ENCODE results near the gene WBP2. TPM values are rescaled to one million over a fixed set of nuclear protein-coding genes. Genes with fewer than 3 reads are reported as not detected.

Gene WBP2
- total and polyA plus RNA-seq, 2 of the 13 experiments (the other 11 are each of a cell fraction or from before 2014, with no cell fraction given), result 29.2 to 29.5 TPM

- TF ChIP-seq ZNF773 (CRISPR knock-in tag; IDR thresholded peaks at IDR 0.05; ENCODE audit: borderline replicate concordance), result no peak
- TF ChIP-seq SPEN (CRISPR knock-in tag; IDR thresholded peaks at IDR 0.05; ENCODE audit: low read depth), result no peak; the same call in none of the 2 replicates
- TF ChIP-seq ZNF432 (CRISPR knock-in tag; IDR thresholded peaks at IDR 0.05; ENCODE audit: borderline replicate concordance), result no peak
- TF ChIP-seq, protein P1, sequence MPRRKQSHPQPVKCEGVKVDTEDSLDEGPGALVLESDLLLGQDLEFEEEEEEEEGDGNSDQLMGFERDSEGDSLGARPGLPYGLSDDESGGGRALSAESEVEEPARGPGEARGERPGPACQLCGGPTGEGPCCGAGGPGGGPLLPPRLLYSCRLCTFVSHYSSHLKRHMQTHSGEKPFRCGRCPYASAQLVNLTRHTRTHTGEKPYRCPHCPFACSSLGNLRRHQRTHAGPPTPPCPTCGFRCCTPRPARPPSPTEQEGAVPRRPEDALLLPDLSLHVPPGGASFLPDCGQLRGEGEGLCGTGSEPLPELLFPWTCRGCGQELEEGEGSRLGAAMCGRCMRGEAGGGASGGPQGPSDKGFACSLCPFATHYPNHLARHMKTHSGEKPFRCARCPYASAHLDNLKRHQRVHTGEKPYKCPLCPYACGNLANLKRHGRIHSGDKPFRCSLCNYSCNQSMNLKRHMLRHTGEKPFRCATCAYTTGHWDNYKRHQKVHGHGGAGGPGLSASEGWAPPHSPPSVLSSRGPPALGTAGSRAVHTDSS (CRISPR knock-in tag; conservative IDR thresholded peaks at IDR 0.05), result no peak
- TF ChIP-seq ESRRA (CRISPR knock-in tag; IDR thresholded peaks at IDR 0.05; ENCODE audit: low read depth), result no peak
- TF ChIP-seq NCOR1 (IDR thresholded peaks at IDR 0.05; ENCODE audit: borderline replicate concordance, low read length), result no peak
- no peak for TF ChIP-seq HNRNPUL1 (IDR thresholded peaks at IDR 0.05; ENCODE audit: low read depth, low read length)
- TF ChIP-seq, protein P2, sequence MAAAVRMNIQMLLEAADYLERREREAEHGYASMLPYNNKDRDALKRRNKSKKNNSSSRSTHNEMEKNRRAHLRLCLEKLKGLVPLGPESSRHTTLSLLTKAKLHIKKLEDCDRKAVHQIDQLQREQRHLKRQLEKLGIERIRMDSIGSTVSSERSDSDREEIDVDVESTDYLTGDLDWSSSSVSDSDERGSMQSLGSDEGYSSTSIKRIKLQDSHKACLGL (CRISPR knock-in tag; IDR thresholded peaks at IDR 0.05), result no peak
- TF ChIP-seq, protein P3, sequence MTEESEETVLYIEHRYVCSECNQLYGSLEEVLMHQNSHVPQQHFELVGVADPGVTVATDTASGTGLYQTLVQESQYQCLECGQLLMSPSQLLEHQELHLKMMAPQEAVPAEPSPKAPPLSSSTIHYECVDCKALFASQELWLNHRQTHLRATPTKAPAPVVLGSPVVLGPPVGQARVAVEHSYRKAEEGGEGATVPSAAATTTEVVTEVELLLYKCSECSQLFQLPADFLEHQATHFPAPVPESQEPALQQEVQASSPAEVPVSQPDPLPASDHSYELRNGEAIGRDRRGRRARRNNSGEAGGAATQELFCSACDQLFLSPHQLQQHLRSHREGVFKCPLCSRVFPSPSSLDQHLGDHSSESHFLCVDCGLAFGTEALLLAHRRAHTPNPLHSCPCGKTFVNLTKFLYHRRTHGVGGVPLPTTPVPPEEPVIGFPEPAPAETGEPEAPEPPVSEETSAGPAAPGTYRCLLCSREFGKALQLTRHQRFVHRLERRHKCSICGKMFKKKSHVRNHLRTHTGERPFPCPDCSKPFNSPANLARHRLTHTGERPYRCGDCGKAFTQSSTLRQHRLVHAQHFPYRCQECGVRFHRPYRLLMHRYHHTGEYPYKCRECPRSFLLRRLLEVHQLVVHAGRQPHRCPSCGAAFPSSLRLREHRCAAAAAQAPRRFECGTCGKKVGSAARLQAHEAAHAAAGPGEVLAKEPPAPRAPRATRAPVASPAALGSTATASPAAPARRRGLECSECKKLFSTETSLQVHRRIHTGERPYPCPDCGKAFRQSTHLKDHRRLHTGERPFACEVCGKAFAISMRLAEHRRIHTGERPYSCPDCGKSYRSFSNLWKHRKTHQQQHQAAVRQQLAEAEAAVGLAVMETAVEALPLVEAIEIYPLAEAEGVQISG (CRISPR knock-in tag; IDR thresholded peaks at IDR 0.05), result peak; percentile 28; the same call in 1 of the 2 replicates
- no peak for TF ChIP-seq RFX3 (CRISPR knock-in tag; IDR thresholded peaks at IDR 0.05)
- no peak for TF ChIP-seq ZSCAN30 (CRISPR knock-in tag; IDR thresholded peaks at IDR 0.05)
- no peak for TF ChIP-seq SMC3 (IDR thresholded peaks at IDR 0.05; ENCODE audit: low read length)
- no peak for TF ChIP-seq PTBP1 (IDR thresholded peaks at IDR 0.05; ENCODE audit: low read depth, low read length, poor library complexity, severe bottlenecking)
- TF ChIP-seq MAFK (conservative IDR thresholded peaks at IDR 0.05 in 1 of 2, IDR thresholded peaks at IDR 0.05 in 1 of 2; ENCODE audit: low read length in 2 of 2), result no peak
- no peak for TF ChIP-seq ZZZ3 (CRISPR knock-in tag; IDR thresholded peaks at IDR 0.05; ENCODE audit: borderline replicate concordance)
- TF ChIP-seq KMT2A (CRISPR knock-in tag; IDR thresholded peaks at IDR 0.05), result no peak
- TF ChIP-seq KLF11 (CRISPR knock-in tag; IDR thresholded peaks at IDR 0.05), result no peak; the same call in 1 of the 2 replicates
- no peak for TF ChIP-seq ZNF75D (CRISPR knock-in tag; IDR thresholded peaks at IDR 0.05; ENCODE audit: borderline replicate concordance)
- TF ChIP-seq FOXP1 (IDR thresholded peaks at IDR 0.05), result no peak
- no peak for TF ChIP-seq FOXP1 (CRISPR knock-in tag; IDR thresholded peaks at IDR 0.05)
- TF ChIP-seq ONECUT2 (CRISPR knock-in tag; IDR thresholded peaks at IDR 0.05), result no peak
- peak; percentile 57 for TF ChIP-seq HNRNPLL (IDR thresholded peaks at IDR 0.05; ENCODE audit: low read depth, low read length, poor library complexity, severe bottlenecking)
- no peak for TF ChIP-seq RORA (CRISPR knock-in tag; IDR thresholded peaks at IDR 0.05)
- TF ChIP-seq, protein P4, sequence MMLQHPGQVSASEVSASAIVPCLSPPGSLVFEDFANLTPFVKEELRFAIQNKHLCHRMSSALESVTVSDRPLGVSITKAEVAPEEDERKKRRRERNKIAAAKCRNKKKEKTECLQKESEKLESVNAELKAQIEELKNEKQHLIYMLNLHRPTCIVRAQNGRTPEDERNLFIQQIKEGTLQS (CRISPR knock-in tag; IDR thresholded peaks at IDR 0.05), result peak; percentile 22; the same call in 1 of the 2 replicates
- no peak for TF ChIP-seq NFYC (CRISPR knock-in tag; IDR thresholded peaks at IDR 0.05)
- no peak for TF ChIP-seq GABPA (IDR thresholded peaks at IDR 0.05; ENCODE audit: low read depth, low read length)
- peak; percentile 54; the same call in 1 of the 2 replicates for TF ChIP-seq GABPA (CRISPR knock-in tag; IDR thresholded peaks at IDR 0.05; ENCODE audit: low read depth)
Observed at GRCh38 chr17:75843577-75844529, 11.3 kb downstream of the WBP2 start, which contains the start of gene UNC13D (continued).

Measured in HepG2 (cell line).